SJSA1 (cell line): ENCODE results near the gene MCCC2. TPM values are rescaled to one million over a fixed set of nuclear protein-coding genes. Genes with fewer than 3 reads are reported as not detected.
"Not testable (repeated sequence)": the region's sequence is repeated elsewhere in the genome, so short reads cannot be mapped to it uniquely, and the experiment has no call there.

Source experiments
- DNase-seq, 2 experiments: peaks; one replicate each; pipeline ENCODE4 v3.0.0-alpha.2; 2015 to 2020; ENCODE audit warnings: low spot score in 2 of 2, low read depth in 1 of 2
- H3K27ac ChIP-seq: fragments of 250-450 bp; sonication (Bioruptor Pico); 2 replicates; pipeline ENCODE4 v1.5.1; 2020; ENCODE audit warnings: mild to moderate bottlenecking, moderate library complexity
- H3K27me3 ChIP-seq: fragments of 250-450 bp; sonication (Bioruptor Pico); replicated peaks from 2 replicates; pipeline ENCODE4 v1.5.1; 2020; ENCODE audit warnings: mild to moderate bottlenecking, moderate library complexity
- H3K36me3 ChIP-seq: fragments of 250-450 bp; sonication (Bioruptor Pico); 2 replicates; pipeline ENCODE4 v1.5.1; 2020; ENCODE audit warnings: mild to moderate bottlenecking
- H3K4me1 ChIP-seq: fragments of 250-450 bp; sonication (Bioruptor Pico); replicated peaks from 2 replicates; pipeline ENCODE4 v1.6.1; 2021; ENCODE audit warnings: mild to moderate bottlenecking
- H3K4me3 ChIP-seq: fragments of 250-450 bp; sonication (Bioruptor Pico); 2 replicates; pipeline ENCODE4 v1.5.1; 2020; ENCODE audit warnings: mild to moderate bottlenecking
- H3K9me3 ChIP-seq: fragments of 250-450 bp; sonication (Bioruptor Pico); replicated peaks from 2 replicates; pipeline ENCODE4 v1.5.1; 2020; ENCODE audit warnings: mild to moderate bottlenecking
- total RNA-seq: library from RNA; depleted of rRNA; stranded (reverse); fragments of >200 nt; shearing (Covaris generic); gene quantifications from 2 replicates; pipeline ENCODE4 v1.2.3, GENCODE V29; 2014; rRNA removed

The MCCC2 gene
- 36.0 and 41.4 TPM in 2 replicates for total RNA-seq

GRCh38 chr5:71586941-71587765, at the start of gene MCCC2:
TSS of gene MCCC2 (plus strand) at chr5:71587340. CDS start at chr5:71587426, 86 bp downstream.
- peak within 1 kb of the TSS; percentile 77 for H3K4me3 ChIP-seq
- DNase-seq = peak; percentile 94 to 98
- H3K9me3 ChIP-seq = no peaks in the 10 kb centered on the region
- H3K27me3 ChIP-seq = no peaks in the 10 kb centered on the region
- peaks cover 3% of the 10 kb centered on the region; the same call in 1 of the 2 replicates for H3K36me3 ChIP-seq
- H3K4me1 ChIP-seq = no peaks in the 10 kb centered on the region; the same call in 1 of the 2 replicates
- peak within 1 kb of the TSS; percentile 76 for H3K27ac ChIP-seq

DNA sequence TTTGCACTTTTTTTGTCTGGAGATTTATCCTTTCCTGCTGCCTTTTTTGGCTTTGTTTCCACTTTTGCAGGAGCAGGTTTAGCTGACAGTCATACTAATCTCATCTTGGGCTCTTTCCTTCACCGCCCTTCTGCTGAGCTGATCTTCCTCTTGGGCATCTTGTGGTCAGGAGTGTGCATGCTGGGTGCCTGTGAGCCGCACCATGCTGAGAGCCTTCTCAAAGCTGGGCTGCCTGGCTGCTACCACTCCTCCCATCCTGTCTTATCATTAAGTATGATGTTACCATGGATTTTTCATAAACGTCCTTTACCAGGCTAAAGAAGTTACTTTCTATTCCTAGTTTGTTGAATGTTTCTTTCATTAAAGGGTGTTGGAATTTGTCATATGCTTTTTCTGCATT, 49.5 kb upstream of the MCCC2 start:
- H3K27ac ChIP-seq = no peak overlapping the region
- peaks cover 70% of the 10 kb centered on the region for H3K36me3 ChIP-seq

DNA sequence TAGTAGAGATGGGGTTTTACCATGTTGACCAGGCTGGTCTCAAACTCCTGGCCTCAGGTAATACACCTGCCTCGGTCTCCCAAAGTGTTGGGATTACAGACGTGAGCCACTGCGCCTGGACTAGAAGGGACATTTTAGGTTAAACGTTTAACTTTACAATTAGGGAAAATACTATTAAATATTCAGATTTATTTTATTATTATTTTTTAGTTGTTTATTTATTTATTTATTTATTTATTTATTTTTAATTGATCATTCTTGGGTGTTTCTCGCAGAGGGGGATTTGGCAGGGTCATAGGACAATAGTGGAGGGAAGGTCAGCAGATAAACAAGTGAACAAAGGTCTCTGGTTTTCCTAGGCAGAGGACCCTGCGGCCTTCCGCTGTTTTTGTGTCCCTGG, 36.3 kb upstream of the MCCC2 start:
- H3K36me3 ChIP-seq = peaks cover 61% of the 10 kb centered on the region
- not testable (repeated sequence) for H3K4me3 ChIP-seq, H3K4me1 ChIP-seq, DNase-seq, H3K27me3 ChIP-seq, H3K27ac ChIP-seq, H3K9me3 ChIP-seq

More for the DNA sequence above, 49.5 kb upstream of the MCCC2 start:
- Histone ChIP-seq H3K4me1 (no peaks in the 10 kb centered on the region), H3K27me3 (no peaks in the 10 kb centered on the region), H3K4me3 (no peak overlapping the region), H3K9me3 (no peaks in the 10 kb centered on the region)
- DNase-seq = no peak

- not testable (repeated sequence) for H3K9me3 ChIP-seq, H3K4me1 ChIP-seq, DNase-seq, H3K27me3 ChIP-seq, H3K27ac ChIP-seq, H3K4me3 ChIP-seq
- H3K36me3 ChIP-seq = peaks cover 57% of the 10 kb centered on the region
Observed at GRCh38 chr5:71551582-71551981, 35.6 kb upstream of the MCCC2 start.

DNA sequence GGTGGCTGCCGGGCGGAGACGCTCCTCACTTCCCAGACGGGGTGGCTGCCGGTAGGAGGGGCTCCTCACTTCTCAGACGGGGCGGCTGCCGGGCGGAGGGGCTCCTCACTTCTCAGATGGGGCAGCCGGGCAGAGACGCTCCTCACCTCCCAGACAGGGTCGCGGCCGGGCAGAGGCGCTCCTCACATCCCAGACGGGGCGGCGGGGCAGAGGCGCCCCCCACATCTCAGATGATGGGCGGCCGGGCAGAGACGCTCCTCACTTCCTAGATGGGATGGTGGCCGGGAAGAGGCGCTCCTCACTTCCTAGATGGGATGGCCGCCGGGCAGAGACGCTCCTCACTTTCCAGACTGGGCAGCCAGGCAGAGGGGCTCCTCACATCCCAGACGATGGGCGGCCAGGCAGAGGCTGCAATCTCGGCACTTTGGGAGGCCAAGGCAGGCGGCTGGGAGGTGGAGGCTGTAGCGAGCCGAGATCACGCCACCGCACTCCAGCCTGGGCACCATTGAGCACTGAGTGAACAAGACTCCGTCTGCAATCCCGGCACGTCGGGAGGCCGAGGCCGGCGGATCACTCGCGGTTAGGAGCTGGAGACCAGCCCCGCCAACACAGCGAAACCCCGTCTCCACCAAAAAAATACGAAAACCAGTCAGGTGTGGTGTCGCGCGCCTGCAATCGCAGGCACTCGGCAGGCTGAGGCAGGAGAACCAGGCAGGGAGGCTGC, 35.0 kb upstream of the MCCC2 start:
- DNase-seq, H3K9me3 ChIP-seq, H3K27me3 ChIP-seq, H3K27ac ChIP-seq, H3K4me1 ChIP-seq, H3K4me3 ChIP-seq: not testable (repeated sequence)
- peaks cover 59% of the 10 kb centered on the region for H3K36me3 ChIP-seq

- H3K36me3 ChIP-seq = peaks cover 54% of the 10 kb centered on the region
- DNase-seq = no peak
- 0 out of 2 replicates have a peak, but pooled peaks cover 4% of the 10 kb centered on the region for H3K4me1 ChIP-seq
Observed at GRCh38 chr5:71563161-71563560, 24.0 kb upstream of the MCCC2 start.

GRCh38 chr5:71564895-71565294, 22.2 kb upstream of the MCCC2 start:
- H3K4me1 ChIP-seq = 0 out of 2 replicates have a peak, but pooled peaks cover 4% of the 10 kb centered on the region
- no peaks in the 10 kb centered on the region for H3K27me3 ChIP-seq
- H3K36me3 ChIP-seq = peaks cover 43% of the 10 kb centered on the region
- H3K27ac ChIP-seq = no peak overlapping the region
- DNase-seq = no peak
- H3K9me3 ChIP-seq = no peaks in the 10 kb centered on the region
- H3K4me3 ChIP-seq = no peak overlapping the region

More at GRCh38 chr5:71563161-71563560, 24.0 kb upstream of the MCCC2 start:
- Histone ChIP-seq H3K9me3 (no peaks in the 10 kb centered on the region), H3K4me3 (no peak overlapping the region), H3K27ac (no peak overlapping the region), H3K27me3 (no peaks in the 10 kb centered on the region)

DNA sequence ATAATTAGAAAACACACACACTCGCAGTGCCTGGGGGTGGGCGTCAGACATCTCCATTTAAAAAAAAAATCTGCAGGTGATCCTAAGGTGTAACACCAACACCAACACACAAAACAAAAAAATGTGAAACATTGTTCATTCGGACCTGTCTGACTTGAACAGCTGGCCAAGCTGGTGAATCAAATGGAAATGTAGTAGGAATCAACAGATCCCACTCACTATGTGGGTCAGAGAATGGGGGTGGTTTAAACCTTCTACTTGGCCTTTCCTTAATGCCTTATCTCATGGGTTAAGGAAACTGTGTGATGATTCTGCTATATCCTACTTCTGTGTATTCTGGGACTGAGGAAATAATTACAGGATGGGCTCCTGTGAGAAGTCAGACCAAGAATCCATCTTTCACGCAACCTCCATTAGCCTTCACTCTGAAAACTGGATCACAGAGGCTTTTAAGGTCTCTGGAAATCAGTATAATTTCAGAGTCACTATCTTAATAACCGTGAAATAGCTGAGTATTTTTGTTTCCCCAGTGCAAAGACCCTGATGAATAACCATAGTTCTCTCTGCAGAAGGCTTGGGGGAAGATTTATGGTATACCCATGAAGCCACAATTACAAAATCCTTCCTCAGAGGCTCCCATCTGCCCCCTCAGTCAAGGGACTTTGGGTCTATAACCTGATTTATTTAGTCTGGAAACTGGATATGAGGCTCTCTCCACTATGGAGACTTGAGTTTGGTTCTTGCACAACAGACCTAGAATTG, 17.2 kb upstream of the MCCC2 start:
- H3K4me3 ChIP-seq = no peak overlapping the region
- H3K9me3 ChIP-seq = no peaks in the 10 kb centered on the region
- no peak overlapping the region for H3K27ac ChIP-seq
- H3K36me3 ChIP-seq = peaks cover 12% of the 10 kb centered on the region
- H3K4me1 ChIP-seq = no peaks in the 10 kb centered on the region
- H3K27me3 ChIP-seq = no peaks in the 10 kb centered on the region
- DNase-seq = no peak

DNA sequence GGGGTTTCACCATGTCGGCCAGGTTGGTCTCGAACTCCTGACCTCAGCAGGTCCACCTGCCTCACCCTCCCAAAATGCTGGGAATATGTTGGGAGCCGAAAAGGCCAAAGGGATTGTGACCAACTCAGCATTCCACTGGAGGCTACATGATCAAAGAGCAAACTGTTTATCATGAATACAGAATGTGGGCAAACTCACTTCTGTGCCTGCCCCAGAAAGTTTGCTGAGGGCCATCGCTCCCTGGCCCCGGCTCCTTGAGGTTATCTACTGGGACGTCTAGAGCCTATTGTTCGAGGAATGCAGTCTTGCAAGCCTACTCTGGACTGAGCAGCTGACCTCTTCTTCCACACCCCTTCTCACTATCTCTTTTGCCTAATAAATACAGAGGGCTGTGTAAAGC, 15.3 kb upstream of the MCCC2 start:
- not testable (repeated sequence) for H3K36me3 ChIP-seq, H3K4me3 ChIP-seq, H3K4me1 ChIP-seq, DNase-seq, H3K27ac ChIP-seq, H3K9me3 ChIP-seq, H3K27me3 ChIP-seq

GRCh38 chr5:71573591-71573990, 13.5 kb upstream of the MCCC2 start:
- Histone ChIP-seq H3K36me3 (no peaks in the 10 kb centered on the region), H3K27ac (no peak overlapping the region), H3K4me1 (no peaks in the 10 kb centered on the region), H3K9me3 (no peaks in the 10 kb centered on the region), H3K27me3 (no peaks in the 10 kb centered on the region), H3K4me3 (no peak overlapping the region)
- no peak for DNase-seq

- H3K4me3 ChIP-seq, H3K36me3 ChIP-seq, DNase-seq, H3K4me1 ChIP-seq, H3K27me3 ChIP-seq, H3K9me3 ChIP-seq, H3K27ac ChIP-seq: not testable (repeated sequence)
Observed at GRCh38 chr5:71575588-71575987, 11.6 kb upstream of the MCCC2 start.

DNA sequence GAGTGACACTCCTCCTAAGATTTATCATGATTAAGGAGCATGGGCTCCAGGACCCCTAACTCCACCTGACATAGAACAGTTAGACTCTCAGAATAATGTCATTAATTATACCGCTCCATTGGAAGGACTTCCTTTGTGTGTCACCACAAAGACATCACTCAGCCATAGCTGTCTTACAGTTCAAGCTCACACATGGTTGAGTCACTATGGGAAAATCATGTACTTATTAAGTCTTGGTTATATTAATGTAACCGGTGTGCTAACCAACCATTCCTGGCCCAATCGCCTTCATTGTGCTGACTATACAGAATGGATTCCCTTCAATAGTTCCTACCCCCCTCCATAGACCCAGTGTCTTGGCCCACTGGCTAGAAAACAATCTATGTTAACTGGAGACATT, 10.9 kb upstream of the MCCC2 start:
- no peaks in the 10 kb centered on the region for H3K9me3 ChIP-seq
- H3K36me3 ChIP-seq = no peaks in the 10 kb centered on the region
- DNase-seq = no peak
- H3K27ac ChIP-seq = no peak overlapping the region
- H3K4me3 ChIP-seq = no peak overlapping the region
- H3K27me3 ChIP-seq = no peaks in the 10 kb centered on the region
- no peaks in the 10 kb centered on the region for H3K4me1 ChIP-seq

GRCh38 chr5:71577839-71578238, 9.3 kb upstream of the MCCC2 start:
- H3K9me3 ChIP-seq = not testable (repeated sequence)

More at GRCh38 chr5:71577839-71578238, 9.3 kb upstream of the MCCC2 start:
- not testable (repeated sequence) for H3K4me1 ChIP-seq, H3K4me3 ChIP-seq, H3K27me3 ChIP-seq, DNase-seq, H3K27ac ChIP-seq, H3K36me3 ChIP-seq
